ENCODE data around the gene CFAP97D1.

- TF ChIP-seq, protein P1, sequence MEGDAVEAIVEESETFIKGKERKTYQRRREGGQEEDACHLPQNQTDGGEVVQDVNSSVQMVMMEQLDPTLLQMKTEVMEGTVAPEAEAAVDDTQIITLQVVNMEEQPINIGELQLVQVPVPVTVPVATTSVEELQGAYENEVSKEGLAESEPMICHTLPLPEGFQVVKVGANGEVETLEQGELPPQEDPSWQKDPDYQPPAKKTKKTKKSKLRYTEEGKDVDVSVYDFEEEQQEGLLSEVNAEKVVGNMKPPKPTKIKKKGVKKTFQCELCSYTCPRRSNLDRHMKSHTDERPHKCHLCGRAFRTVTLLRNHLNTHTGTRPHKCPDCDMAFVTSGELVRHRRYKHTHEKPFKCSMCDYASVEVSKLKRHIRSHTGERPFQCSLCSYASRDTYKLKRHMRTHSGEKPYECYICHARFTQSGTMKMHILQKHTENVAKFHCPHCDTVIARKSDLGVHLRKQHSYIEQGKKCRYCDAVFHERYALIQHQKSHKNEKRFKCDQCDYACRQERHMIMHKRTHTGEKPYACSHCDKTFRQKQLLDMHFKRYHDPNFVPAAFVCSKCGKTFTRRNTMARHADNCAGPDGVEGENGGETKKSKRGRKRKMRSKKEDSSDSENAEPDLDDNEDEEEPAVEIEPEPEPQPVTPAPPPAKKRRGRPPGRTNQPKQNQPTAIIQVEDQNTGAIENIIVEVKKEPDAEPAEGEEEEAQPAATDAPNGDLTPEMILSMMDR (IDR thresholded peaks at IDR 0.05): no peak
- no peak for TF ChIP-seq KDM5A (IDR thresholded peaks at IDR 0.05)
- TF ChIP-seq REST (IDR thresholded peaks at IDR 0.05): no peak
- TF ChIP-seq POLR2A (IDR thresholded peaks at IDR 0.05; ENCODE audit: low read length): no peak
- TF ChIP-seq KDM1A (IDR thresholded peaks at IDR 0.05; ENCODE audit: low read depth): no peak
- TF ChIP-seq ELK1 (IDR thresholded peaks at IDR 0.05; ENCODE audit: low read depth, low read length): no peak
- TF ChIP-seq SMC3 (IDR thresholded peaks at IDR 0.05): no peak
- TF ChIP-seq CEBPB (IDR thresholded peaks at IDR 0.05): no peak
Observed at GRCh38 chr17:43784068-43784467, 3.8 kb downstream of the CFAP97D1 start.

Data from A549 (cell line).